ENCODE measurements around the gene ILF3. TPM values are rescaled to one million over a fixed set of nuclear protein-coding genes. Genes with fewer than 3 reads are reported as not detected.

Gene ILF3
- total RNA-seq, 1 donor: 136 TPM

DNA sequence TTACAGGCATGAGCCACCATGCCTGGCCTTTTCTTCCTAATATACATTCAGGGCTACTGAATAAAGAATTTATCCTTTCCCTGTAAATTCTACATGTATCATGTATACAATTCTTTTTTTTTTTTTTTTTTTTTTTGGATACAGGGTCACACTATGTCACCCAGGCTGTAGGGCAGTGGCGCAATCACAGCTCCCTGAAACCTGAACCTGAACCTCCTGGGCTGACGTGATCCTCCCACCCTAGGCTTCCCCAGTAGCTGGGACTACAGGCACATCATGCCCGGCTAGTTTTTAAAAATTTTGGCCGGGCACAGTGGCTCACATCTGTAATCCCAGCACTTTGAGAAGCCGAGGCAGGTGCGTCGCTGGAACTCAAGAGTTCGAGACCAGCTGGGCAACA is 35.3 kb upstream of the ILF3 start:
- TF ChIP-seq, protein P1, sequence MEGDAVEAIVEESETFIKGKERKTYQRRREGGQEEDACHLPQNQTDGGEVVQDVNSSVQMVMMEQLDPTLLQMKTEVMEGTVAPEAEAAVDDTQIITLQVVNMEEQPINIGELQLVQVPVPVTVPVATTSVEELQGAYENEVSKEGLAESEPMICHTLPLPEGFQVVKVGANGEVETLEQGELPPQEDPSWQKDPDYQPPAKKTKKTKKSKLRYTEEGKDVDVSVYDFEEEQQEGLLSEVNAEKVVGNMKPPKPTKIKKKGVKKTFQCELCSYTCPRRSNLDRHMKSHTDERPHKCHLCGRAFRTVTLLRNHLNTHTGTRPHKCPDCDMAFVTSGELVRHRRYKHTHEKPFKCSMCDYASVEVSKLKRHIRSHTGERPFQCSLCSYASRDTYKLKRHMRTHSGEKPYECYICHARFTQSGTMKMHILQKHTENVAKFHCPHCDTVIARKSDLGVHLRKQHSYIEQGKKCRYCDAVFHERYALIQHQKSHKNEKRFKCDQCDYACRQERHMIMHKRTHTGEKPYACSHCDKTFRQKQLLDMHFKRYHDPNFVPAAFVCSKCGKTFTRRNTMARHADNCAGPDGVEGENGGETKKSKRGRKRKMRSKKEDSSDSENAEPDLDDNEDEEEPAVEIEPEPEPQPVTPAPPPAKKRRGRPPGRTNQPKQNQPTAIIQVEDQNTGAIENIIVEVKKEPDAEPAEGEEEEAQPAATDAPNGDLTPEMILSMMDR (IDR thresholded peaks at IDR 0.05; ENCODE audit: insufficient read depth, low read depth, low read length): no peak
- DNase-seq (ENCODE audit: low read depth): no peak
- H3K4me3 ChIP-seq (ENCODE audit: low read depth, low read length): no peak overlapping the region

DNA sequence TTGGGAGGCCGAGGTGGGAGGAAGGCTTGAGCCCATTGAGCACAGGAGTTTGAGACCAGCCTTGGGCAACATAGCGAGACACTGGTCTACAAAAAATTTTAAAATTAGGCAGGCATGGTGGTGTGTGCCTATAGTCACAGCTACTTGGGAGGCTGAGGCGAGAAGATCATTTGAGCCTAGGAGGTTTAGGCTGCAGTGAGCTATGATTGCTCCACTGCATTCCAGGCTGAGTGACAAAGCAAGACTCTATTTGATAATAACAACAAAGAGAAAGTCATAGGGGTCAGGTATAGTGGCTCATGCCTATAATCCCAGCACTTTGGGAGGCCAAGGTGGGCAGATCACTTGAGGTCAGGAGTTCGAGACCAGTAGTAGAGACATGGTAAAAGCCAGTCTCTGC is 33.4 kb upstream of the ILF3 start:
- no peak for DNase-seq (ENCODE audit: low read depth)
- H3K4me3 ChIP-seq (ENCODE audit: low read depth, low read length): no peak overlapping the region
- TF ChIP-seq, protein P1 (IDR thresholded peaks at IDR 0.05; ENCODE audit: insufficient read depth, low read depth, low read length): no peak

DNA sequence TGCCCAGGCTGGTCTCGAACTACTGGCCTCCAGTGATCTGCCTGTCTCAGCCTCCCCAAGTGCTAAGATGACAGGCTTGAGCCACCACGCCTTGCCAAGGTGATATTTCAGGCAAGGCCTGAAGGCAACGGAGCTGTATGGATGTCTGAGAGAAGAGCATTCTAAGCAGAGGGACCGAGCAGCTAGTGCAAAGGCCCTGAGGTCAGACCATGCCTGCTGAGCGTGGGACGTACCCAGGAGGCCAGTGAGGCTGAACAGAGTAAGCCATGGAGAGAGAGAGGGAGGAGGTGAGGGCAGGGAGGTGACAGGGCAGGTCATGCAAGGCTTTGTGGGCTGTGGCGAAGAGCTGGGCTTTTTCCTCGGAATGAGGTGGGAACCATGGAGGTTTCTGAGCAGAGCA is 32.2 kb upstream of the ILF3 start:
- DNase-seq (ENCODE audit: low read depth): no peak
- TF ChIP-seq, protein P1 (IDR thresholded peaks at IDR 0.05; ENCODE audit: insufficient read depth, low read depth, low read length): no peak

DNA sequence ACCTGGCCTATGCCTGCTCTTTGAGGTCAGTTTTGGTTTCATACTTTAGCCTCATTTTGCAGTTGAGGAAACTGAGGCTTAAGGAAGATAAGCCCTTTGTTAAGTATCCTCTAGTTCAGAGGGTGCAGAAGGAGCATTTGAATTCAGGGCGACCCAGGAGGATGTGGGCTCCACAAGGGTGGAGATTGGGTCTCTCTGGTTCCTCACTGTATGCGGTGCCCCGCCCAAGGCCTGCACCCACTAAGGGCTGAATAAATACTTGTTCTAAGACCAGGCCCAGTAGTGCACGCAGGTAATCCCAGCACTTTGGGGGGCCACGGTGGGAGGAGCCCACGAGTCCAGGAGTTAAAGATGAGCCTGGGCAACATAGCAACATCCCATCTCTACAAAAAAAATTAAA is 29.6 kb upstream of the ILF3 start:
- H3K4me3 ChIP-seq (ENCODE audit: low read depth, low read length): peak overlapping the region; percentile 61
- DNase-seq (ENCODE audit: low read depth): no peak
- TF ChIP-seq, protein P1 (IDR thresholded peaks at IDR 0.05; ENCODE audit: insufficient read depth, low read depth, low read length): no peak

More for the DNA sequence above, 32.2 kb upstream of the ILF3 start:
- no peak overlapping the region for H3K4me3 ChIP-seq (ENCODE audit: low read depth, low read length)

DNA sequence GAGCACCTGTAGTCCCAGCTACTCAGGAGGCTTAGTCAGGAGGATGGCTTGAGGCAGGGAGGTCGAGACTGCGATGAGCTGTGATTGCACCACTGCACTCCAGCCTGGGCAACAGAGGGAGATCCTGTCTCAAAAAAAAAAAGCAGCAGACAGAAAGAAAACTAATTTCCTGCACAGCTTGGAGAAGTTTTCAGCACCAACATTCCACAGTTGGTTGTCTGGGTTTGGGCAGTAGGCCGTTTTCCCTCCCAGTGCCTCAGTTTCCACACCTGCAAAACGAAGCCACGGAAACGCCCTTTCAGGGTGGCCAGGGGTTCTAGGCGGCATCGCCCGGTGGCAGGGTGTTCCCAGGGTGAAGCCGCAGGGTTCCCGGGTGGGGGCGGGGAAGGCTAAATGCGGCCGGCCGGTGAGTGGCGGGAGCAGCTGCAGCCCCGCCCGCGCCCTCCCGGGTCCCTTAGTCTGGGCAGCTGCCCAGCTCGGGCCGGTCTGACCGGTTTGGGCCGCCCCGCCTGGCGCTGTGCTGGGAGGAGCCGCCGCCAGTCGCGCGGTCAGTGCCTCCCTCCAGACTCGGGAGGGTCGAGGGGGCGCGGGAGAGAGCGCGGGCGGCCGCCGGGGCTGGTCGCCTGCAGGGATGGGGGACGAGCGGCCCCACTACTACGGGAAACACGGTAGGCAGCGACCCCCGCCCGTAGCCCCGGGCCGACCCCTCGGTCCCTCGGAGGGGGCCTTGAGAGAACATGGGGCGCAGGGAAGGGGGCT is 29.0 kb upstream of the ILF3 start, which contains the start of gene SLC44A2:
SLC44A2 (plus strand) TSS at position 551 of the 759 bp plus-strand sequence; CDS start at position 632, 81 bp downstream.
- TF ChIP-seq, protein P1 (IDR thresholded peaks at IDR 0.05; ENCODE audit: insufficient read depth, low read depth, low read length): no peak
- DNase-seq (ENCODE audit: low read depth): peak; percentile 54
- peak within 1 kb of the TSS; percentile 61 for H3K4me3 ChIP-seq (ENCODE audit: low read depth, low read length)

DNA sequence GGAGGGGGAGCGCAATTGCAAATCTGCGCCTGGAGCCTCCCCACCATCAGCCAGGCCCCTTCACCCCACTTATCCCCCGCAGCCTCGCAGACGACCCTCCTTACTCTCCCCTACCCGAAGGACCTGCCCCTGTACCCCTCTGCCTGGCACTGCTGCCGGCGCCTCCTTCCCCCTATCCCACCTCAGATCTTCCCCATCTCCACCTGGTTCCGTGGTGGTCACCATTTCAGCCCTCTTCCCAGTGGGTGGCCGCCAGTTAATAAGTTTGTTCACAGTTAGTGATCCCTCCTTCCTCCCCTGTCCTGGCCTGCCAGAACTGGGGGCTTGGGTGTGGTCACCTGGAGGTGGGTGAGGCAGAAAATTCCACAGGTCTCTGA is 28.4 kb upstream of the ILF3 start:
- DNase-seq (ENCODE audit: low read depth): no peak
- TF ChIP-seq, protein P1 (IDR thresholded peaks at IDR 0.05; ENCODE audit: insufficient read depth, low read depth, low read length): no peak
- peak overlapping the region; percentile 61 for H3K4me3 ChIP-seq (ENCODE audit: low read depth, low read length)
